SKM-1 (cell line): ENCODE results near the gene CALML6.

Experiments used
- DNase-seq: peaks from one replicate; lab custom pipeline; 2025; ENCODE audit not compliant: unreplicated experiment; lab: John Stamatoyannopoulos, UW

CALML6 gene

GRCh38 chr1:1942753-1943656, 27.9 kb downstream of the CALML6 start:
- DNase-seq: no peak

- DNase-seq: no peak
Observed at GRCh38 chr1:1943834-1944570, 28.9 kb downstream of the CALML6 start.

GRCh38 chr1:1945782-1946393, 30.8 kb downstream of the CALML6 start:
- no peak for DNase-seq

GRCh38 chr1:1946540-1946939, 31.5 kb downstream of the CALML6 start:
- DNase-seq: no peak

GRCh38 chr1:1947493-1947892, 32.4 kb downstream of the CALML6 start:
- DNase-seq: no peak

GRCh38 chr1:1948783-1949182, 33.7 kb downstream of the CALML6 start:
- DNase-seq: no peak

- DNase-seq: no peak
Observed at GRCh38 chr1:1950940-1951339, 35.9 kb downstream of the CALML6 start.

GRCh38 chr1:1954015-1954414, 39.0 kb downstream of the CALML6 start:
- no peak for DNase-seq

- no peak for DNase-seq
Observed at GRCh38 chr1:1954831-1955441, 39.9 kb downstream of the CALML6 start.

- no peak for DNase-seq
Observed at GRCh38 chr1:1955621-1956094, 40.6 kb downstream of the CALML6 start.

GRCh38 chr1:1956101-1956500, 41.0 kb downstream of the CALML6 start:
- DNase-seq: no peak

GRCh38 chr1:1956586-1957532, 41.8 kb downstream of the CALML6 start:
- no peak for DNase-seq

GRCh38 chr1:1957533-1957961, 42.5 kb downstream of the CALML6 start:
- DNase-seq: no peak

- DNase-seq: no peak
Observed at GRCh38 chr1:1958071-1958541, 43.0 kb downstream of the CALML6 start.

GRCh38 chr1:1959459-1959839, 44.4 kb downstream of the CALML6 start:
- no peak for DNase-seq

- peak; percentile 60 for DNase-seq
Observed at GRCh38 chr1:1959840-1960479, 44.9 kb downstream of the CALML6 start.

- no peak for DNase-seq
Observed at GRCh38 chr1:1960480-1961196, 45.6 kb downstream of the CALML6 start.

- DNase-seq: no peak
Observed at GRCh38 chr1:1962752-1963151, 47.7 kb downstream of the CALML6 start.

- DNase-seq: no peak
Observed at GRCh38 chr1:1963570-1963969, 48.5 kb downstream of the CALML6 start.
